Measurements from ENCODE around the gene ANHX.

DNA sequence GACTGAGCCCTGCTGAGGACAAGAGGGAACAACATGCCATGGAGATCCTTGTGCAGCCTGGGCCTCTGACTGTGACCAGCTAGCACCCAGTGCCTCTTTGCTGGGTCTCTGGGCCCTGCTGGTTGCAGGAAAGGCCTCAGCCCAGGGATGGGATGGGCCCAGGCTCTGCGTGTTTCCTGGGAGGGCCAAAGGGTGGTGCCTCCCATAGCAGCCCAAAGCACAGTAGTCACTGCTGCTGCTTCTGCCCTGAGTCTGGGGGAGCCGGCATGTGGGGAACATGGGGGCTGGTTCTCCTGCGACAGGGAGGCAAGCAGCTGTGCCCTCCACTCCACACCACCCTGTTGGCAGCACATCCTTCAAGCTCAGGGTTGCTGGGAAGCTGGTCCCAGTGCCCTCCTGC, 18.5 kb downstream of the ANHX start:
- TF ChIP-seq NFIC (IDR thresholded peaks at IDR 0.05) (no peak), MAX (IDR thresholded peaks at IDR 0.05) (no peak), TEAD4 (IDR thresholded peaks at IDR 0.05) (no peak), TAF1 (IDR thresholded peaks at IDR 0.05; ENCODE audit: low read depth) (no peak)

Data from Ishikawa (cell line).